EL (cell line): ENCODE results near the gene BCL2L12.
"Not testable (repeated sequence)": the region's sequence is repeated elsewhere in the genome, so short reads cannot be mapped to it uniquely, and the experiment has no call there.

Experiments
- DNase-seq: peaks from one replicate; pipeline ENCODE4 v3.0.0-alpha.2; 2016

Gene BCL2L12

GRCh38 chr19:49665351-49666119 lies at the start of gene BCL2L12, which contains the start of gene IRF3:
Gene BCL2L12 (plus strand): TSS chr19:49665933. CDS start chr19:49666693, 760 bp downstream.
Gene IRF3 (minus strand): TSS chr19:49665857. CDS start chr19:49664838, 1,019 bp downstream.
- peak; percentile 97 for DNase-seq

GRCh38 chr19:49616532-49616931 lies 49.2 kb upstream of the BCL2L12 start:
- DNase-seq = no peak

GRCh38 chr19:49616945-49617344 lies 48.8 kb upstream of the BCL2L12 start:
- no peak for DNase-seq

- DNase-seq = not testable (repeated sequence)
Measured at GRCh38 chr19:49617860-49618259, 47.9 kb upstream of the BCL2L12 start.

GRCh38 chr19:49624967-49625910 lies 40.5 kb upstream of the BCL2L12 start:
- DNase-seq = no peak

- no peak for DNase-seq
Measured at GRCh38 chr19:49626226-49626625, 39.5 kb upstream of the BCL2L12 start.

- no peak for DNase-seq
Measured at GRCh38 chr19:49629659-49630058, 36.1 kb upstream of the BCL2L12 start.

GRCh38 chr19:49631014-49631588 lies 34.6 kb upstream of the BCL2L12 start:
- DNase-seq = no peak

- no peak for DNase-seq
Measured at GRCh38 chr19:49631610-49632192, 34.0 kb upstream of the BCL2L12 start.

GRCh38 chr19:49632576-49632975 lies 33.2 kb upstream of the BCL2L12 start:
- DNase-seq = no peak

GRCh38 chr19:49633273-49633672 lies 32.5 kb upstream of the BCL2L12 start:
- DNase-seq = not testable (repeated sequence)

- DNase-seq = peak; percentile 23
Measured at GRCh38 chr19:49635530-49636232, 30.1 kb upstream of the BCL2L12 start.

- no peak for DNase-seq
Measured at GRCh38 chr19:49636233-49636932, 29.4 kb upstream of the BCL2L12 start.

GRCh38 chr19:49637821-49638738 lies 27.7 kb upstream of the BCL2L12 start:
- DNase-seq = peak; percentile 90

GRCh38 chr19:49639401-49640112 lies 26.2 kb upstream of the BCL2L12 start:
- no peak for DNase-seq

- peak; percentile 100 for DNase-seq
Measured at GRCh38 chr19:49640113-49640898, 25.4 kb upstream of the BCL2L12 start, which contains the start of gene RRAS. Gene RRAS (minus strand): TSS chr19:49640143. CDS start chr19:49640098, 45 bp downstream.

GRCh38 chr19:49641688-49642491 lies 23.8 kb upstream of the BCL2L12 start, which contains the start of gene SCAF1:
Gene SCAF1 (plus strand): TSS chr19:49642209. CDS start chr19:49645027, 2,818 bp downstream.
- peak; percentile 99 for DNase-seq
